Activated CD4-positive, CD25-positive, alpha-beta regulatory T cell (primary cell): ENCODE measurements around the gene CCDC88B.

ENCODE experiments used
- DNase-seq, 4 experiments: peaks; one replicate each; lab custom pipeline; 2025; lab: John Stamatoyannopoulos, UW

CCDC88B gene

DNA sequence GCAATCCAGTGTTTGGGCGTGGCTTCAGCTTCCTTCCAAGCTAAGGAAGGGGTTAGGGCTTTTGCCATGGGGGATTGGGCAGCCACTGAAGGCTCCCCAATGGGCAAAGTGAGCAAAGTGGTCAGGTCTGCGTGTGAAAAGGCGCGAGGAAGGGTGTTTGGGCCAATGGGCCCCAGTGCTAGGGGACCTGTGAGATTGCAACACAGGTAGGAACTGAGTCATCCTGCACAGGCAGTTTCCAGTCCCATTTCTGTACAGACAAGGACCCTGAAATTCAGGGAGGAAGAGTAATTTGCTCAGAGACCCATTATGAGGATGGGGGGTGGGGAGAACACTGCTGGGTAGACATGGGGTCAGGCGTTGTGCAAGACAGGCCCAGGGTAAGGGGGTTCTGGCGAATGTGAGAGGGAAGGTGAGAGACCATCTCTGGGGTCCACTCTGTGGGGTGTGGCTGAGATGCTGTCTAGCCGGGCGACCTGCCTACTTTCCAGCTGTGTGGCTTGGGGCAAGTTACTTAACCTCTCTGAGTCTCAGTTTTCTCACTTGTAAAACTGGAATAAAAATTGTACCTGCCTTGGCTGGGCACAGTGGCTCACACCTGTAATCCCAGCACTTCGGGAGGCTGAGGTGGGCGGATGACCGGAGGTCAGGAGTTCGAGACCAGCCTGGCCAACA lies 7.3 kb downstream of the CCDC88B start:
- no peak for DNase-seq

- no peak for DNase-seq
Observed at GRCh38 chr11:64348383-64349024, 8.5 kb downstream of the CCDC88B start.

DNA sequence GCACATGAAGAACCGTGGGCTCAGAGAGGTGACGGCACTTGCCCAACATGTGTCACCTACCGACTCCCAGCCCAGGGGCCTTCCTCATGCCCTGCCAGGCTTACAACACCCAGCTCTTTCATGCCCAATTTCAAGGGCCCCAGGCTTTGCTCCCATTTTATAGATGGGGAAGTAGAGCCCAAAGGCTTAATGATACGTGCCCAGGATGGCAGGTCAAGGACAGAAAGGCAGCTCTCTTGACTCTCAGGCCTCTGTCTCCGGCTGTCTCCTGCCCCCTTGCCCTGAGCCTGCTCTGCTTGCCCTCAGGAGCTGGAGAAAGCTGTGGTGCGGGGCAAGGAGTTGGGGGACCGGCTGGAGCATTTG lies 9.0 kb downstream of the CCDC88B start:
- DNase-seq, result no peak

GRCh38 chr11:64349404-64349803 lies 9.4 kb downstream of the CCDC88B start:
- no peak for DNase-seq

GRCh38 chr11:64351136-64351631 lies 11.2 kb downstream of the CCDC88B start:
- DNase-seq, result no peak

- DNase-seq, result no peak
Observed at GRCh38 chr11:64352099-64352994, 12.3 kb downstream of the CCDC88B start.

- no peak for DNase-seq
Observed at GRCh38 chr11:64352995-64353714, 13.2 kb downstream of the CCDC88B start.

GRCh38 chr11:64353715-64354506 lies 13.9 kb downstream of the CCDC88B start:
- DNase-seq, result no peak

GRCh38 chr11:64355078-64355940 lies 15.3 kb downstream of the CCDC88B start:
- no peak for DNase-seq

DNA sequence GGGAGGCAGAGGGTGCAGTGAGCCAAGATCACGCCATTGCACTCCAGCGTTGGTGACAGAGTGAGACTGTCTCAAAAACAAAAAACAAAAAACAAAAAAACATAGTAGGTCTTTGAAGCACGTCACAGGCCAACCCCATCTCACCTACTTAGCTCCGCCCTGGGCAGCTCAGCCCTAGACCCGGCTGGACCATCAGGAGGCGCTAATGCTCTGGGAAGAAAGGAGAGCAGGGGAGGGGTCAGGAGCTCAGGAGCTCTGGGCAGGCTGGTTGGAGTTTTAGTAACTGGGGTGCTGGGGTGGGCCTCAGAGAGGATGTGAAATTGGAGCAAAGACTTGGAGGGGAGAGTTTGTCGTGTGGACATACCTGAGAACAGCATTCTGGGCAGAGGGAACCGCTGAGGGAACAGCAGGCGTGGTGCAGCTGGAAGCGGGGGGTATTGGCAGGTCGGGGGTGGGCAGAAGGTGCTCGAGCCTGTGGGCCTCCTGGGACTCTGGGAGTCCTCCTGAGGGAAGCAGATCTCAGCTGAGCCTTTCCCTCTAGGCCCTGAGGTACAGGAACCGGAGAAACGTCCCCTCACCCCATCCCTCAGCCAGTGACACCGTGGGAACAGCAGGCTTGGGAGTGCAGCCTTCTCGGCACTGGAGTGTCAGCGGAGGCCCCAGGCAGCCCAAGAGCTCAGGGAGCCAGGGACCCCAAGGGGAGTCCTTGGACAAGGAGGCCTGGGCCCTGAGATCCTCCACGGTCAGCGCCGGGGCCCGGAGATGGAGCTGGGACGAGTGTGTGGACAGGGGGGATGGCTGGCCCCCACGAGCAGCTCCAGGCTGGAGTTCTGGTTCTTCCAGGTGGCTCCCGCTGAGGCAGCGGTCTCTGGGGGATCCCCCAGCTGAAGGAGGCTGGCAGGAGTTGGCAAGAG lies 16.8 kb downstream of the CCDC88B start:
- DNase-seq, result no peak

- no peak for DNase-seq
Observed at GRCh38 chr11:64357446-64357845, 17.4 kb downstream of the CCDC88B start.

DNA sequence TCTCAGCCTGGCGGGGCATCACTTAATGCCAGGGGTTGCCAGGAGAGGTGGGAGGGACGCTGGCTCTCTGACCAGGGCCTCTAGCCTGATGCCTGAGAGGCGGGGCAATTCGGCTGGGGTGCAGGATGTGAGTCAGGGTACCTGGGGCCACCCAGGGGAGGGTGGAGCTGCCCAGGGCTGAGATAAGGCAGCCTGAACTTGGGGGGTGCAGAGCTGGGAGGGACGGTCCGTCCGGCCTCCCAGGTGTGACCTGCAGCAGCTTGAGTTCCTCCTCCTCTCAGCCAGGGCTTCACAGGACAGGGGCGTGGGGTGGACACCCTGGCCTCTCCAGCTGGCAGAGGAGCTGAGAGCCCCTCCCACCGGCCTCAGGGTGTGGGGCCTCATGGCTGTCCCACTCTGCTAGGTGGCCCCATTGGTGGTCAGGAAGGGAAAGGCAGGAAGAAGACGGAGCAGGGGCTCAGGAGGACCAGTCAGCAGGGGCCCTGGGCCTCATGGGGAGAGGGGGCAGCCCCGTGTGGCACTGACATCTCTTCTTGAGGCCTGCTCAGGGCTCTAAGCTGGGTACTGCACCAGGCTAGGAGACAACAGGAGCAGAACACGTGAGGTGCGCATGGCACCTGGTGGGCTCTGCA lies 18.0 kb downstream of the CCDC88B start:
- DNase-seq, result peak in 1 of 4 experiments; percentile 37

DNA sequence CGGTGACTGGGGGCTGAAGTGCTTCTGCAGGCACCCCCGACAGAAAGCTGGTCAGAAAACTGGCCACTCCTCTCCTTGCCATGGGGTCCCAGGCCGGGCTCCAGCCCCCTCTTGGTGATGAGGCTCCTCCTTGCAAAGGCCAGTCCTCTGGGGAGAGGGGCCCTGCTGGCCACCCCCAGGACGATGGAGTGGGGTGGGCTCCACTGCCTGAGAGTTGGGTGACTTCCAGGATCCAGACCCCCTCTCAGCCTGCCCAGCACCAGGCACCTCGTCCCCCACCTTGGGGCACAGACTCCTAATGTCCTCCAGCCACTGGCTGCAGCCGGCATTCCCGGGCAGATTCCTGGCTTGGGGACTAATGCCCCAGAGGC lies 18.5 kb downstream of the CCDC88B start:
- no peak for DNase-seq

DNA sequence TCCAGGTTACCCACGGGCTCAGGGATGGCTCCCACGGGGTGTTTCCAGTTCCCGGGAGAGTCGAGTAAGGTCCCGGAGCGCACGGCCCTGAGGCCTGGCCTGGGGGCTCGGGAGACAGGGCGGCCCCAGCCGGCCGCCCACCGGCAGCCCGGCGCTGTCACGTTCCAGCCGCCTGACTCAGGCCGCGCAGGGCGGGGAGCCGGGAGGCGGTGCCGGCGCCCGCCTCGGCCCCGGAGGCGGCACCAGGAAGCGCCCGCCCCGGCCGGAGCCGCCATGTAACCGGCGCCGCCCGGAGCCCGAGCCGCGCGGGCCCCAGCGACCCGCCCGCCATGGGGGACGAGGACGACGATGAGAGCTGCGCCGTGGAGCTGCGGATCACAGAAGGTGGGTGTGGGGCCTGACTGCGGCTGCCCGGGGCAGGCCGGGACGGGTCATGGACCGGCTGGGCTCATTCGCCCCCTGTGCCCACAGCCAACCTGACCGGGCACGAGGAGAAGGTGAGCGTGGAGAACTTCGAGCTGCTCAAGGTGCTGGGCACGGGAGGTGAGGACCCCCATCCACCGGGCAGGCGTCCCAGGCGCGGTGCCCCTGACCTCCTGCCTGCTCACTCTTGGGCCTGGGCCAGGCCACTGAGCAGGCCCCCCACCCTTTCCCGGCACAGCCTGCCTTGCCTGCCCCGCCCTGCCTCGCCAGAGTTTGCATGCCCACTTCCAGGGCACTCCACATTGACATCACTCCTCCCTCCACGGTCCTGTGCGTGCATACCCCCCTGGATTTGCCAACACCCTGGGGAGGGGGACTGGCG lies 19.1 kb downstream of the CCDC88B start, which contains the start of gene RPS6KA4:
RPS6KA4 (plus strand) TSS at position 256 of the 805 bp plus-strand sequence; CDS start at position 330, 74 bp downstream.
- peak in 2 of 4 experiments; percentile 21 to 22 for DNase-seq

- no peak for DNase-seq
Observed at GRCh38 chr11:64359712-64360445, 19.9 kb downstream of the CCDC88B start.

DNA sequence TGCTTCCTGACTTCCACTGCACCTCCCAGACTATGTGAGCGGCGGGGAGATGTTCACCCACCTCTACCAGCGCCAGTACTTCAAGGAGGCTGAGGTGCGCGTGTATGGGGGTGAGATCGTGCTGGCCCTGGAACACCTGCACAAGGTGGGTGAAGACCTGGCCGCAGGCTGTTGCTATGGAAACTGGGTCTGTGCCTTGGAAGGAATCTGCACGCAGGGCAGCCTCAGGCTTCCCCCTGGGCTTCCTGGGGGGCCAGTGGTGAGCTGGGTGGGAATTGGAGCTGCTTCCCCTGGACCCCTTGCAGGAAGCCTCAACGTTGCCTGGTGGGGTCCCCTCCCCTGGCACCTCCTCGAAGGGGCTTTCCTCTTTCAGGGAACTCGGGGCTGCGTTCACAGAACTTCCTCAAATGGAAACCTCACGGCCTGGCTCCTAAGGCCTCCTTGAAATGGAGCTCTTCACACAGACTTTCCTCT lies 20.5 kb downstream of the CCDC88B start:
- DNase-seq, result no peak

DNA sequence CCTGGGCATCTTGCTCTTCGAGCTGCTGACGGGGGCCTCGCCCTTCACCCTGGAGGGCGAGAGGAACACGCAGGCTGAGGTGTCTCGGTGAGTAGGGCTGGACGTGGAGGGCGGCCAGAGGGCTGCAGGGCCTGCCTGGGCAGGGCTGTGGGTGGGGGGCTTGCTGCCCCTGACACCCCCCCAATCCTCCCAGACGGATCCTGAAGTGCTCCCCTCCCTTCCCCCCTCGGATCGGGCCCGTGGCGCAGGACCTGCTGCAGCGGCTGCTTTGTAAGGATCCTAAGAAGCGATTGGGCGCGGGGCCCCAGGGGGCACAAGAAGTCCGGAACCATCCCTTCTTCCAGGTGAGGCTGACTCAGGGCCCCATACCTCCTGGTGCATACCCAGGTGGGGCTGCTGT lies 21.7 kb downstream of the CCDC88B start:
- no peak for DNase-seq
